ENCODE data around the gene CAB39L. TPM values are rescaled to one million over a fixed set of nuclear protein-coding genes. Genes with fewer than 3 reads are reported as not detected.

Gene CAB39L
- total and polyA plus RNA-seq, 2 donors from 2014 or later: 11.0 to 16.0 TPM

DNA sequence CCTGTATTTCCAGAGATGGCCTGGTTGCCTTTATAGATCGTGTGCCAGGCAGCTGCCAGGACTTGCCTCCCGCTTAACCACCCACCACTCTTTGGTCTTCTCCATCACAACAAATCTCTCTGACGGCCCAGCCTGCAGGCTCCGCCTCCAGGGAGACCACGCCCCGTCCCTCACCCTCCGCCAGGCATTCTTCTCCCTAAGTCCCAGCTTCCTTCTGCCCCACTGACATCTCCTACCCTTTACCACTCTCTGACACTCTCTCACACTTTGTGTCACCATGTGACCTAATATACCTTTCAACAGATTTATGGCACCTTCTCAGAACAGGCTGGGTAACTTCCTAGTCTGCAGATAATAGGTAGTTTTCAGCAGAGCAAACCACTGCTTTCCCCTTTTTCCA is 95.1 kb downstream of the CAB39L start:
- Histone ChIP-seq H3K9ac (ENCODE audit: low read length in 3 of 3) (no peak overlapping the region), H3K4me3 (ENCODE audit: low read length in 3 of 3) (no peak overlapping the region), H3K4me1 (ENCODE audit: control insufficient read depth in 2 of 3, insufficient read depth in 2 of 3, low read depth in 1 of 3, low read length in 3 of 3) (no peaks in the 10 kb centered on the region), H3K36me3 (ENCODE audit: control insufficient read depth in 2 of 3, insufficient read depth in 3 of 3, low read length in 3 of 3) (peaks cover 0 to 3% (median 0%) of the 10 kb centered on the region in 3 donors), H3K9me3 (ENCODE audit: control insufficient read depth in 2 of 3, insufficient read depth in 1 of 3, low read length in 3 of 3) (no peaks in the 10 kb centered on the region), H3K27ac (ENCODE audit: low read depth in 2 of 2, low read length in 2 of 2) (no peak overlapping the region), H3K27me3 (ENCODE audit: control insufficient read depth, insufficient read depth, low read length) (no peaks in the 10 kb centered on the region)
- intact Hi-C loops (cut with DNase I): no loop called here
- TF ChIP-seq, protein P1, sequence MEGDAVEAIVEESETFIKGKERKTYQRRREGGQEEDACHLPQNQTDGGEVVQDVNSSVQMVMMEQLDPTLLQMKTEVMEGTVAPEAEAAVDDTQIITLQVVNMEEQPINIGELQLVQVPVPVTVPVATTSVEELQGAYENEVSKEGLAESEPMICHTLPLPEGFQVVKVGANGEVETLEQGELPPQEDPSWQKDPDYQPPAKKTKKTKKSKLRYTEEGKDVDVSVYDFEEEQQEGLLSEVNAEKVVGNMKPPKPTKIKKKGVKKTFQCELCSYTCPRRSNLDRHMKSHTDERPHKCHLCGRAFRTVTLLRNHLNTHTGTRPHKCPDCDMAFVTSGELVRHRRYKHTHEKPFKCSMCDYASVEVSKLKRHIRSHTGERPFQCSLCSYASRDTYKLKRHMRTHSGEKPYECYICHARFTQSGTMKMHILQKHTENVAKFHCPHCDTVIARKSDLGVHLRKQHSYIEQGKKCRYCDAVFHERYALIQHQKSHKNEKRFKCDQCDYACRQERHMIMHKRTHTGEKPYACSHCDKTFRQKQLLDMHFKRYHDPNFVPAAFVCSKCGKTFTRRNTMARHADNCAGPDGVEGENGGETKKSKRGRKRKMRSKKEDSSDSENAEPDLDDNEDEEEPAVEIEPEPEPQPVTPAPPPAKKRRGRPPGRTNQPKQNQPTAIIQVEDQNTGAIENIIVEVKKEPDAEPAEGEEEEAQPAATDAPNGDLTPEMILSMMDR (IDR thresholded peaks at IDR 0.05; ENCODE audit: borderline replicate concordance, extremely low read depth, insufficient read depth): no peak
- DNase-seq (no peak), FAIRE-seq (no peak)

DNA sequence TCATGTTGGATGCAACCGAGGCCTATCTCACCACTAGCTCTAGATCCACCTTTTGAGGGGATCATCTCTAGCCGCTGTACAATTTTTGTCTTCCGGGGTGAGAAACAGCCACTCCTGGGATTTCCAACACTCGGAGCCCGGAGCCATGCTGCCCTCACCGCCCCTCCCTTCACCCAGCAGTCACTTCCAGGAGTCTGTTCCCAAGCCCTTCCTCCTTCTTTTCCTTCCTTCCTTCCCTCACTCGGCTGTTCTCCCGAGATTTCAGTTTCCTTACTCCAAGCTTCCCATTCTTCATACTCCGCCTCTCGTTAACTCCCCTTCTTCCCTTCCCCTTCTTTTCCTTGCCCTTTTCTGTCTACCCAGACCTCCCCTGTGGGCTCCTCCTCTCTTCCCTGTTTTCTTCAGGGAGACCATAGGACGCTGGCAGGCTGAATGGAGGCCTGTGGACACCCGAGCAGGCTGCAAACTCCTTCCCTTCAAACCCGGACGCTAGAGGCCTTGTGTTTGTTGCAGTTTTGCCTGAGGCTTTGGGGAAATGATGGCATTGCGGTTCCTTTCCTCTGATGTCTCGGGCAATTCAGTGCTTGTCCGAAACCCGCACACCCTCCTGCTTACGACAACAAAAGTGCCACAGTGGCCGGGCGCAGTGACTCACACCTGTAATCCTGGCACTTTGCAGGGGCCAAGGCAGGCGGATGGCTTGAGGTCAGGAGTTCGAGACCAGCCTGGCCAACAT is 96.0 kb downstream of the CAB39L start:
- H3K4me3 ChIP-seq (ENCODE audit: low read length in 3 of 3): no peak overlapping the region
- no peaks in the 10 kb centered on the region for H3K9me3 ChIP-seq (ENCODE audit: control insufficient read depth in 2 of 3, insufficient read depth in 1 of 3, low read length in 3 of 3)
- no peaks in the 10 kb centered on the region for H3K27me3 ChIP-seq (ENCODE audit: control insufficient read depth, insufficient read depth, low read length)
- no peak for FAIRE-seq
- H3K36me3 ChIP-seq (ENCODE audit: control insufficient read depth in 2 of 3, insufficient read depth in 3 of 3, low read length in 3 of 3): peaks cover 0 to 3% (median 0%) of the 10 kb centered on the region in 3 donors
- H3K4me1 ChIP-seq (ENCODE audit: control insufficient read depth in 2 of 3, insufficient read depth in 2 of 3, low read depth in 1 of 3, low read length in 3 of 3): no peaks in the 10 kb centered on the region
- TF ChIP-seq, protein P1 (IDR thresholded peaks at IDR 0.05; ENCODE audit: borderline replicate concordance, extremely low read depth, insufficient read depth): no peak
- no peak overlapping the region for H3K27ac ChIP-seq (ENCODE audit: low read depth in 2 of 2, low read length in 2 of 2)
- intact Hi-C loops (cut with DNase I): no loop called here
- DNase-seq: no peak
- H3K9ac ChIP-seq (ENCODE audit: low read length in 3 of 3): no peak overlapping the region

DNA sequence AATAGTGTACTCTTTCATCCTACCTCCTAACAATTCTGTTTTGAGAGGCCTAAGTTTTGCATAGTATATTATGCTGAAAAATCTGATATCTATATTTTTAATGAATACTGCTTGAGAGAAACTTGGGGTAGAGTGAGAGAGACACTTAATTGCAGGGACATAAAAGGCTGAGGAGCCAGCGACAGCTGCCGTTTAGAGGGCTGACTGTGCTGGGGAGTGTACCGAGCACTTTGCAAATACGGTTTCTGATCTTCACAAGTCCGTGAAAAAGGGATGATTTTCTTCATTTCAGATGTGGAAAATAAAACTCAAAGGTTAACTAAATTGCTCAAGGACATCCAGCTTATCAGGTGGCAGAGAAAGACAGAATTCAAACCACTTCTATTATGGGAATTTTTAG is 97.4 kb downstream of the CAB39L start:
- no peak overlapping the region for H3K27ac ChIP-seq (ENCODE audit: low read depth in 2 of 2, low read length in 2 of 2)
- intact Hi-C loops (cut with DNase I): no loop called here
- H3K27me3 ChIP-seq (ENCODE audit: control insufficient read depth, insufficient read depth, low read length): no peaks in the 10 kb centered on the region
- no peaks in the 10 kb centered on the region for H3K9me3 ChIP-seq (ENCODE audit: control insufficient read depth in 2 of 3, insufficient read depth in 1 of 3, low read length in 3 of 3)
- H3K4me1 ChIP-seq (ENCODE audit: control insufficient read depth in 2 of 3, insufficient read depth in 2 of 3, low read depth in 1 of 3, low read length in 3 of 3): no peaks in the 10 kb centered on the region
- H3K4me3 ChIP-seq (ENCODE audit: low read length in 3 of 3): no peak overlapping the region
- H3K9ac ChIP-seq (ENCODE audit: low read length in 3 of 3): no peak overlapping the region
- TF ChIP-seq, protein P1 (IDR thresholded peaks at IDR 0.05; ENCODE audit: borderline replicate concordance, extremely low read depth, insufficient read depth): no peak
- peak in 1 of 5 donors; percentile 8 for DNase-seq
- H3K36me3 ChIP-seq (ENCODE audit: control insufficient read depth in 2 of 3, insufficient read depth in 3 of 3, low read length in 3 of 3): peaks cover 0 to 3% (median 0%) of the 10 kb centered on the region in 3 donors
- no peak for FAIRE-seq
